Measurements from ENCODE around the gene RASGRF1. TPM values are rescaled to one million over a fixed set of nuclear protein-coding genes. Genes with fewer than 3 reads are reported as not detected.

RASGRF1 gene
- total RNA-seq, 1 experiment from 2014 or later, result 0.59 TPM

- ChIA-PET CTCF (interaction anchor here (0.6 kb wide), 1 partner anchor 1316 kb away, joined by 3 read pairs; no protein-coding TSS in a partner anchor), POLR2A (no interaction called here)
- no peaks in the 10 kb centered on the region for H3K9me3 ChIP-seq (ENCODE audit: control insufficient read depth, insufficient read depth, low read depth, low read length)
- H3K27me3 ChIP-seq (ENCODE audit: control insufficient read depth, insufficient read depth, low read length), result no peaks in the 10 kb centered on the region
- intact Hi-C loops (cut with micrococcal nuclease; ENCODE audit: unreplicated experiment) (no loop called here), in situ Hi-C loops (cut with HindIII; ENCODE audit: low pct_unique_long_range_greater_than_20kb, low sequenced_read_pairs) (no loop called here)
- BruUV-seq (replicated peaks), result no TSS peak
- H3K4me3 ChIP-seq (ENCODE audit: low read depth in 2 of 2, low read length in 2 of 2), result no peak overlapping the region
- no peaks in the 10 kb centered on the region for H3K36me3 ChIP-seq (ENCODE audit: control insufficient read depth, insufficient read depth, low read length)
- no peak overlapping the region for H3K27ac ChIP-seq (ENCODE audit: low read length)
- H3K4me1 ChIP-seq (ENCODE audit: control insufficient read depth, insufficient read depth, low read length), result no peaks in the 10 kb centered on the region
- TF ChIP-seq TCF7L2 (IDR thresholded peaks at IDR 0.05; ENCODE audit: low read depth, low read length) (no peak), CTCF (IDR thresholded peaks at IDR 0.05) (no peak), SIN3A (IDR thresholded peaks at IDR 0.05; ENCODE audit: borderline replicate concordance, insufficient read depth, low read depth, low read length) (no peak), POLR2AphosphoS5 (IDR thresholded peaks at IDR 0.05; ENCODE audit: low read depth, low read length) (no peak)
- TF ChIP-seq, protein P1, sequence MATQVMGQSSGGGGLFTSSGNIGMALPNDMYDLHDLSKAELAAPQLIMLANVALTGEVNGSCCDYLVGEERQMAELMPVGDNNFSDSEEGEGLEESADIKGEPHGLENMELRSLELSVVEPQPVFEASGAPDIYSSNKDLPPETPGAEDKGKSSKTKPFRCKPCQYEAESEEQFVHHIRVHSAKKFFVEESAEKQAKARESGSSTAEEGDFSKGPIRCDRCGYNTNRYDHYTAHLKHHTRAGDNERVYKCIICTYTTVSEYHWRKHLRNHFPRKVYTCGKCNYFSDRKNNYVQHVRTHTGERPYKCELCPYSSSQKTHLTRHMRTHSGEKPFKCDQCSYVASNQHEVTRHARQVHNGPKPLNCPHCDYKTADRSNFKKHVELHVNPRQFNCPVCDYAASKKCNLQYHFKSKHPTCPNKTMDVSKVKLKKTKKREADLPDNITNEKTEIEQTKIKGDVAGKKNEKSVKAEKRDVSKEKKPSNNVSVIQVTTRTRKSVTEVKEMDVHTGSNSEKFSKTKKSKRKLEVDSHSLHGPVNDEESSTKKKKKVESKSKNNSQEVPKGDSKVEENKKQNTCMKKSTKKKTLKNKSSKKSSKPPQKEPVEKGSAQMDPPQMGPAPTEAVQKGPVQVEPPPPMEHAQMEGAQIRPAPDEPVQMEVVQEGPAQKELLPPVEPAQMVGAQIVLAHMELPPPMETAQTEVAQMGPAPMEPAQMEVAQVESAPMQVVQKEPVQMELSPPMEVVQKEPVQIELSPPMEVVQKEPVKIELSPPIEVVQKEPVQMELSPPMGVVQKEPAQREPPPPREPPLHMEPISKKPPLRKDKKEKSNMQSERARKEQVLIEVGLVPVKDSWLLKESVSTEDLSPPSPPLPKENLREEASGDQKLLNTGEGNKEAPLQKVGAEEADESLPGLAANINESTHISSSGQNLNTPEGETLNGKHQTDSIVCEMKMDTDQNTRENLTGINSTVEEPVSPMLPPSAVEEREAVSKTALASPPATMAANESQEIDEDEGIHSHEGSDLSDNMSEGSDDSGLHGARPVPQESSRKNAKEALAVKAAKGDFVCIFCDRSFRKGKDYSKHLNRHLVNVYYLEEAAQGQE (IDR thresholded peaks at IDR 0.05; ENCODE audit: insufficient read depth in 1 of 2, low read depth in 2 of 2, low read length in 1 of 2), result no peak
- no peak for DNase-seq (ENCODE audit: low read depth, low spot score)
- ATAC-seq, result no peak
Measured at GRCh38 chr15:79051029-79051428, 39.6 kb downstream of the RASGRF1 start.

GRCh38 chr15:79050341-79050740 lies 40.2 kb downstream of the RASGRF1 start:
- ATAC-seq (no peak), DNase-seq (ENCODE audit: low read depth, low spot score) (no peak)
- Histone ChIP-seq H3K27ac (ENCODE audit: low read length) (no peak overlapping the region), H3K27me3 (ENCODE audit: control insufficient read depth, insufficient read depth, low read length) (no peaks in the 10 kb centered on the region), H3K36me3 (ENCODE audit: control insufficient read depth, insufficient read depth, low read length) (no peaks in the 10 kb centered on the region), H3K4me3 (ENCODE audit: low read depth in 2 of 2, low read length in 2 of 2) (no peak overlapping the region), H3K4me1 (ENCODE audit: control insufficient read depth, insufficient read depth, low read length) (no peaks in the 10 kb centered on the region), H3K9me3 (ENCODE audit: control insufficient read depth, insufficient read depth, low read depth, low read length) (no peaks in the 10 kb centered on the region)
- in situ Hi-C loops (cut with HindIII; ENCODE audit: low pct_unique_long_range_greater_than_20kb, low sequenced_read_pairs) (no loop called here), intact Hi-C loops (cut with micrococcal nuclease; ENCODE audit: unreplicated experiment) (no loop called here)
- BruUV-seq (replicated peaks), result no TSS peak
- ChIA-PET POLR2A (no interaction called here), CTCF (interaction anchor here (0.6 kb wide), 1 partner anchor 1317 kb away, joined by 3 read pairs; no protein-coding TSS in a partner anchor)
- TF ChIP-seq SIN3A (IDR thresholded peaks at IDR 0.05; ENCODE audit: borderline replicate concordance, insufficient read depth, low read depth, low read length), result no peak
- no peak for TF ChIP-seq TCF7L2 (IDR thresholded peaks at IDR 0.05; ENCODE audit: low read depth, low read length)
- TF ChIP-seq, protein P1 (IDR thresholded peaks at IDR 0.05; ENCODE audit: insufficient read depth in 1 of 2, low read depth in 2 of 2, low read length in 1 of 2), result no peak
- no peak for TF ChIP-seq POLR2AphosphoS5 (IDR thresholded peaks at IDR 0.05; ENCODE audit: low read depth, low read length)

Data from Panc1 (cell line).